Neural progenitor cell (in vitro differentiated cells): ENCODE measurements around the gene VPS29. TPM values are rescaled to one million over a fixed set of nuclear protein-coding genes. Genes with fewer than 3 reads are reported as not detected.
"Not testable (repeated sequence)": the region's sequence is repeated elsewhere in the genome, so short reads cannot be mapped to it uniquely, and the experiment has no call there.

Experiments
- DNase-seq: peaks from one replicate; pipeline ENCODE4 v3.0.0-alpha.2; 2016; ENCODE audit warnings: low spot score
- H2AFZ ChIP-seq: fragments of 200-600 bp; sonication (generic); replicated peaks from 2 replicates; pipeline ENCODE4 v1.6.1; 2016; ENCODE audit warnings: antibody characterized with exemption
- H3F3A ChIP-seq: fragments of 200-600 bp; sonication (generic); 2 replicates; pipeline ENCODE4 v1.6.1; 2016; ENCODE audit warnings: antibody characterized with exemption, low read depth
- H3K27ac ChIP-seq: fragments of 200-600 bp; sonication (generic); 2 replicates; pipeline ENCODE4 v1.5.1; 2016; ENCODE audit warnings: mild to moderate bottlenecking
- H3K27me3 ChIP-seq: fragments of 200-600 bp; sonication (generic); 2 replicates; pipeline ENCODE4 v1.6.1; 2016; ENCODE audit warnings: mild to moderate bottlenecking, moderate library complexity
- H3K36me3 ChIP-seq: fragments of 200-600 bp; sonication (generic); 2 replicates; pipeline ENCODE4 v1.5.1; 2016
- H3K4me1 ChIP-seq: fragments of 200-600 bp; sonication (generic); 2 replicates; pipeline ENCODE4 v1.6.1; 2016; ENCODE audit warnings: mixed run types
- H3K4me2 ChIP-seq: fragments of 200-600 bp; sonication (generic); 2 replicates; pipeline ENCODE4 v1.6.1; 2016
- H3K4me3 ChIP-seq: fragments of 200-600 bp; sonication (generic); 2 replicates; pipeline ENCODE4 v1.5.1; 2016
- H3K79me2 ChIP-seq: fragments of 200-600 bp; sonication (generic); 2 replicates; pipeline ENCODE4 v1.6.1; 2016; ENCODE audit warnings: low read depth
- H3K9ac ChIP-seq: fragments of 200-600 bp; sonication (generic); 2 replicates; pipeline ENCODE4 v1.6.1; 2016
- H3K9me3 ChIP-seq: fragments of 200-600 bp; sonication (generic); 2 replicates; pipeline ENCODE4 v1.5.1; 2016; ENCODE audit warnings: low read depth
- H4K20me1 ChIP-seq: fragments of 200-600 bp; sonication (generic); 2 replicates; pipeline ENCODE4 v1.6.1; 2016; ENCODE audit warnings: low read depth
- H3K27ac Mint-ChIP-seq: 3 replicates; pipeline ENCODE4 v1.8.0; 2021; ENCODE audit warnings: mixed read lengths
- H3K27me3 Mint-ChIP-seq: 2 replicates; pipeline ENCODE4 v1.8.0; 2022; ENCODE audit warnings: low read depth, mild to moderate bottlenecking, inconsistent platforms, moderate library complexity, mixed read lengths; ENCODE audit not compliant: insufficient read depth
- H3K36me3 Mint-ChIP-seq: 3 replicates; pipeline ENCODE4 v1.8.0; 2021; ENCODE audit warnings: mixed read lengths
- H3K4me1 Mint-ChIP-seq: 3 replicates; pipeline ENCODE4 v1.8.0; 2021; ENCODE audit warnings: mixed read lengths
- H3K4me3 Mint-ChIP-seq: 3 replicates; pipeline ENCODE4 v1.8.0; 2021; ENCODE audit warnings: mild to moderate bottlenecking, moderate library complexity, mixed read lengths
- H3K9me3 Mint-ChIP-seq: 3 replicates; pipeline ENCODE4 v1.8.0; 2020; ENCODE audit warnings: mixed read lengths
- EZH2 ChIP-seq: fragments of 200-600 bp; sonication (generic); IDR thresholded peaks from 2 replicates; pipeline ENCODE4 v1.6.1; 2017; ENCODE audit warnings: antibody characterized with exemption, mild to moderate bottlenecking, moderate library complexity
- EZH2phosphoT487 ChIP-seq: fragments of 200-600 bp; sonication (generic); IDR thresholded peaks from 2 replicates; pipeline ENCODE4 v1.6.1; 2017; ENCODE audit warnings: antibody characterized with exemption
- total RNA-seq: library from RNA; depleted of rRNA; stranded (reverse); fragments of >200 nt; gene quantifications from 2 replicates; pipeline ENCODE4 v1.2.3, GENCODE V29; 2015; ENCODE audit warnings: low replicate concordance
- TF ChIP-seq, protein P1 (sequence below): fragments of 200-600 bp; sonication (generic); IDR thresholded peaks from 2 replicates; pipeline ENCODE4 v1.5.1; 2017; ENCODE audit warnings: antibody characterized with exemption, mild to moderate bottlenecking

The VPS29 gene
- total RNA-seq, 1 donor from 2014 or later: 101 TPM

DNA sequence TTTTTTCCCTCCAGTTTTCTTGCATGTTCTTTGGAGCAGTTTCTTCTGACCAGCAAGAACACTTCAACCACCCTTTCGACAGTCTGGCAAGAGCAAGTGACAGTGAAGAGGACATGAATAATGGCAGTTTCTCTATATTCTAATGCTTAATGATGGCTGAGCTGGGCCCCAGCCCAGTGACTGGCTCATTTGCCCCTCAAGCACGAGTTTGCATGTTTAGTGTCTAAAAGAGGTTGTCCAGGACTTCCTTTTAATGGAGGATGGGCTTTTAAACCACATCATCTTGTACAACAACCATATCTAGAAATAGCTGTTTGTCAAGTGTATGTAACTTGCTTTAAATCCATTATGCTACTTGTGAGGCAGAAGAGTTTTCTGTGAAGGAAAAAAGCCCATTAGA is 28.6 kb upstream of the VPS29 start:
- H3K9me3 ChIP-seq: no peaks in the 10 kb centered on the region
- DNase-seq: no peak
- TF ChIP-seq EZH2 (no peak), EZH2phosphoT487 (no peak)
- TF ChIP-seq, protein P1, sequence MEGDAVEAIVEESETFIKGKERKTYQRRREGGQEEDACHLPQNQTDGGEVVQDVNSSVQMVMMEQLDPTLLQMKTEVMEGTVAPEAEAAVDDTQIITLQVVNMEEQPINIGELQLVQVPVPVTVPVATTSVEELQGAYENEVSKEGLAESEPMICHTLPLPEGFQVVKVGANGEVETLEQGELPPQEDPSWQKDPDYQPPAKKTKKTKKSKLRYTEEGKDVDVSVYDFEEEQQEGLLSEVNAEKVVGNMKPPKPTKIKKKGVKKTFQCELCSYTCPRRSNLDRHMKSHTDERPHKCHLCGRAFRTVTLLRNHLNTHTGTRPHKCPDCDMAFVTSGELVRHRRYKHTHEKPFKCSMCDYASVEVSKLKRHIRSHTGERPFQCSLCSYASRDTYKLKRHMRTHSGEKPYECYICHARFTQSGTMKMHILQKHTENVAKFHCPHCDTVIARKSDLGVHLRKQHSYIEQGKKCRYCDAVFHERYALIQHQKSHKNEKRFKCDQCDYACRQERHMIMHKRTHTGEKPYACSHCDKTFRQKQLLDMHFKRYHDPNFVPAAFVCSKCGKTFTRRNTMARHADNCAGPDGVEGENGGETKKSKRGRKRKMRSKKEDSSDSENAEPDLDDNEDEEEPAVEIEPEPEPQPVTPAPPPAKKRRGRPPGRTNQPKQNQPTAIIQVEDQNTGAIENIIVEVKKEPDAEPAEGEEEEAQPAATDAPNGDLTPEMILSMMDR: no peak

GRCh38 chr12:110528277-110528839 is 26.4 kb upstream of the VPS29 start:
- no peaks in the 10 kb centered on the region for H3K79me2 ChIP-seq
- TF ChIP-seq, protein P1: no peak
- no peak for TF ChIP-seq EZH2
- no peak for TF ChIP-seq EZH2phosphoT487
- H3K27ac ChIP-seq: no peak overlapping the region
- no peaks in the 10 kb centered on the region for H3F3A ChIP-seq
- H3K27me3 ChIP-seq: no peaks in the 10 kb centered on the region
- no peaks in the 10 kb centered on the region for H3K4me1 ChIP-seq
- no peak for DNase-seq
- Mint-ChIP-seq H3K27me3 (peaks cover 2% of the 10 kb centered on the region), H3K9me3 (no peaks in the 10 kb centered on the region), H3K27ac (peak overlapping the region; percentile 29), H3K4me1 (peaks cover 6% of the 10 kb centered on the region), H3K4me3 (no peak overlapping the region), H3K36me3 (peaks cover 4% of the 10 kb centered on the region)
- no peak overlapping the region for H2AFZ ChIP-seq
- no peak overlapping the region for H3K4me2 ChIP-seq
- H3K9ac ChIP-seq: no peak overlapping the region
- H4K20me1 ChIP-seq: no peaks in the 10 kb centered on the region
- no peaks in the 10 kb centered on the region for H3K9me3 ChIP-seq
- H3K4me3 ChIP-seq: no peak overlapping the region
- H3K36me3 ChIP-seq: no peaks in the 10 kb centered on the region

More for the DNA sequence above, 28.6 kb upstream of the VPS29 start:
- Histone ChIP-seq H3K36me3 (no peaks in the 10 kb centered on the region), H3F3A (no peaks in the 10 kb centered on the region), H3K9ac (no peak overlapping the region), H3K79me2 (no peaks in the 10 kb centered on the region), H4K20me1 (no peaks in the 10 kb centered on the region), H2AFZ (no peak overlapping the region), H3K4me1 (no peaks in the 10 kb centered on the region), H3K4me3 (no peak overlapping the region), H3K27ac (no peak overlapping the region), H3K27me3 (no peaks in the 10 kb centered on the region), H3K4me2 (no peak overlapping the region)
- Mint-ChIP-seq H3K9me3 (no peaks in the 10 kb centered on the region), H3K36me3 (peaks cover 6% of the 10 kb centered on the region), H3K27ac (no peak overlapping the region), H3K4me1 (peaks cover 6% of the 10 kb centered on the region), H3K4me3 (no peak overlapping the region), H3K27me3 (peaks cover 2% of the 10 kb centered on the region)

GRCh38 chr12:110520876-110521712 is 19.2 kb upstream of the VPS29 start:
- H3K79me2 ChIP-seq, H4K20me1 ChIP-seq, H3K36me3 Mint-ChIP-seq, H3K4me2 ChIP-seq, H3K9ac ChIP-seq, H3K9me3 ChIP-seq, H3F3A ChIP-seq, H3K9me3 Mint-ChIP-seq, H3K36me3 ChIP-seq, H3K27me3 Mint-ChIP-seq, DNase-seq, H3K27ac ChIP-seq, H3K4me1 Mint-ChIP-seq, H3K4me3 Mint-ChIP-seq, H3K4me1 ChIP-seq, H3K27ac Mint-ChIP-seq, H3K27me3 ChIP-seq, H3K4me3 ChIP-seq, H2AFZ ChIP-seq: not testable (repeated sequence)

DNA sequence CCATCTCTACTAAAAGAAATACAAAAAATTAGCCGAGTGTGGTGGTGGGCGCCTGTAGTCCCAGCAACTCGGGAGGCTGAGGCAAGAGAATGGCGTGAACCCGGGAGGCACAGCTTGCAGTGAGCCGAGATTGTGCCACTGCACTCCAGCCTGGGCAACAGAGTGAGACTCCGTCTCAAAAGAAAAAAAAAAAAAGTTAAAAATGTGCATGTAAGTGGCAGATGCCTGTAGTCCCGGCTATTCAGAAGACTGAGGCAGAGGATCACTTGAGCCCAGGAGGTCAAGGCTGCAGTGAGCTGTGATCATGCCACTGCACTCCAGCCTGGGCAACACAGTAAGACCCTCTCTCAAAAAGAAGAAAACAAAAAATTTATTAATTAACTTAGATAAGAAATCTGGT is 16.1 kb upstream of the VPS29 start:
- not testable (repeated sequence) for H3K9ac ChIP-seq, H3K27ac ChIP-seq, H3K9me3 ChIP-seq, H3K4me3 ChIP-seq, H3K27me3 Mint-ChIP-seq, H3K36me3 Mint-ChIP-seq, H3K4me1 ChIP-seq, H2AFZ ChIP-seq, H3K79me2 ChIP-seq, H3K36me3 ChIP-seq, H3K4me3 Mint-ChIP-seq, H3K9me3 Mint-ChIP-seq, H3K27me3 ChIP-seq, H4K20me1 ChIP-seq, H3K4me1 Mint-ChIP-seq, H3K27ac Mint-ChIP-seq, H3K4me2 ChIP-seq, DNase-seq, H3F3A ChIP-seq
